Neural cell (in vitro differentiated cells): ENCODE data around the gene GCFC2.

Experiments used
- EP300 ChIP-seq: fragments of 450-650 bp; conservative IDR thresholded peaks from 2 replicates; pipeline ENCODE4 v1.6.1; 2014; ENCODE audit warnings: antibody characterized with exemption, mild to moderate bottlenecking, moderate library complexity; ENCODE audit not compliant: poor library complexity, severe bottlenecking
- EZH2 ChIP-seq: fragments of 200-600, 300-800 bp; shearing (Covaris generic), sonication (generic); IDR thresholded peaks from 2 replicates; pipeline ENCODE4 v1.6.1; 2014; ENCODE audit warnings: antibody characterized with exemption, low read length, borderline replicate concordance, mild to moderate bottlenecking; ENCODE audit not compliant: insufficient read depth, poor library complexity, severe bottlenecking
- MXI1 ChIP-seq: fragments of 450-650 bp; conservative IDR thresholded peaks from 2 replicates; pipeline ENCODE4 v1.6.1; 2014; ENCODE audit warnings: antibody characterized with exemption, mild to moderate bottlenecking; ENCODE audit not compliant: poor library complexity, severe bottlenecking
- POLR2AphosphoS5 ChIP-seq: IDR thresholded peaks from 2 replicates; pipeline ENCODE4 v1.6.1; 2012
- RAD21 ChIP-seq: fragments of 450-650 bp; conservative IDR thresholded peaks from 2 replicates; pipeline ENCODE4 v1.6.1; 2014; ENCODE audit warnings: antibody characterized with exemption, mild to moderate bottlenecking, moderate library complexity
- SMC3 ChIP-seq: fragments of 450-650 bp; conservative IDR thresholded peaks from 2 replicates; pipeline ENCODE4 v1.6.1; 2014; ENCODE audit warnings: antibody characterized with exemption, mild to moderate bottlenecking, moderate library complexity; ENCODE audit not compliant: poor library complexity
- TAF1 ChIP-seq: IDR thresholded peaks from 2 replicates; pipeline ENCODE4 v1.6.1; 2012; ENCODE audit warnings: low read depth
- TF ChIP-seq, protein P1 (sequence below): fragments of 450-650 bp; IDR thresholded peaks from 2 replicates; pipeline ENCODE4 v1.5.1; 2014; ENCODE audit warnings: antibody characterized with exemption, mild to moderate bottlenecking, moderate library complexity; ENCODE audit not compliant: poor library complexity, severe bottlenecking
- TF ChIP-seq, protein P2 (sequence below): IDR thresholded peaks from 2 replicates; pipeline ENCODE4 v1.6.1; 2012; ENCODE audit warnings: borderline replicate concordance

- TF ChIP-seq EP300: no peak
- TF ChIP-seq RAD21: no peak
- TF ChIP-seq EZH2: no peak
- TF ChIP-seq, protein P1, sequence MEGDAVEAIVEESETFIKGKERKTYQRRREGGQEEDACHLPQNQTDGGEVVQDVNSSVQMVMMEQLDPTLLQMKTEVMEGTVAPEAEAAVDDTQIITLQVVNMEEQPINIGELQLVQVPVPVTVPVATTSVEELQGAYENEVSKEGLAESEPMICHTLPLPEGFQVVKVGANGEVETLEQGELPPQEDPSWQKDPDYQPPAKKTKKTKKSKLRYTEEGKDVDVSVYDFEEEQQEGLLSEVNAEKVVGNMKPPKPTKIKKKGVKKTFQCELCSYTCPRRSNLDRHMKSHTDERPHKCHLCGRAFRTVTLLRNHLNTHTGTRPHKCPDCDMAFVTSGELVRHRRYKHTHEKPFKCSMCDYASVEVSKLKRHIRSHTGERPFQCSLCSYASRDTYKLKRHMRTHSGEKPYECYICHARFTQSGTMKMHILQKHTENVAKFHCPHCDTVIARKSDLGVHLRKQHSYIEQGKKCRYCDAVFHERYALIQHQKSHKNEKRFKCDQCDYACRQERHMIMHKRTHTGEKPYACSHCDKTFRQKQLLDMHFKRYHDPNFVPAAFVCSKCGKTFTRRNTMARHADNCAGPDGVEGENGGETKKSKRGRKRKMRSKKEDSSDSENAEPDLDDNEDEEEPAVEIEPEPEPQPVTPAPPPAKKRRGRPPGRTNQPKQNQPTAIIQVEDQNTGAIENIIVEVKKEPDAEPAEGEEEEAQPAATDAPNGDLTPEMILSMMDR: no peak
- TF ChIP-seq, protein P2, sequence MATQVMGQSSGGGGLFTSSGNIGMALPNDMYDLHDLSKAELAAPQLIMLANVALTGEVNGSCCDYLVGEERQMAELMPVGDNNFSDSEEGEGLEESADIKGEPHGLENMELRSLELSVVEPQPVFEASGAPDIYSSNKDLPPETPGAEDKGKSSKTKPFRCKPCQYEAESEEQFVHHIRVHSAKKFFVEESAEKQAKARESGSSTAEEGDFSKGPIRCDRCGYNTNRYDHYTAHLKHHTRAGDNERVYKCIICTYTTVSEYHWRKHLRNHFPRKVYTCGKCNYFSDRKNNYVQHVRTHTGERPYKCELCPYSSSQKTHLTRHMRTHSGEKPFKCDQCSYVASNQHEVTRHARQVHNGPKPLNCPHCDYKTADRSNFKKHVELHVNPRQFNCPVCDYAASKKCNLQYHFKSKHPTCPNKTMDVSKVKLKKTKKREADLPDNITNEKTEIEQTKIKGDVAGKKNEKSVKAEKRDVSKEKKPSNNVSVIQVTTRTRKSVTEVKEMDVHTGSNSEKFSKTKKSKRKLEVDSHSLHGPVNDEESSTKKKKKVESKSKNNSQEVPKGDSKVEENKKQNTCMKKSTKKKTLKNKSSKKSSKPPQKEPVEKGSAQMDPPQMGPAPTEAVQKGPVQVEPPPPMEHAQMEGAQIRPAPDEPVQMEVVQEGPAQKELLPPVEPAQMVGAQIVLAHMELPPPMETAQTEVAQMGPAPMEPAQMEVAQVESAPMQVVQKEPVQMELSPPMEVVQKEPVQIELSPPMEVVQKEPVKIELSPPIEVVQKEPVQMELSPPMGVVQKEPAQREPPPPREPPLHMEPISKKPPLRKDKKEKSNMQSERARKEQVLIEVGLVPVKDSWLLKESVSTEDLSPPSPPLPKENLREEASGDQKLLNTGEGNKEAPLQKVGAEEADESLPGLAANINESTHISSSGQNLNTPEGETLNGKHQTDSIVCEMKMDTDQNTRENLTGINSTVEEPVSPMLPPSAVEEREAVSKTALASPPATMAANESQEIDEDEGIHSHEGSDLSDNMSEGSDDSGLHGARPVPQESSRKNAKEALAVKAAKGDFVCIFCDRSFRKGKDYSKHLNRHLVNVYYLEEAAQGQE: no peak
- no peak for TF ChIP-seq SMC3
- no peak for TF ChIP-seq TAF1
- no peak for TF ChIP-seq POLR2AphosphoS5
- no peak for TF ChIP-seq MXI1
Observed at GRCh38 chr2:75632813-75633212, 77.9 kb downstream of the GCFC2 start.
